Panc1 (cell line): ENCODE data around the gene CITED2. TPM values are rescaled to one million over a fixed set of nuclear protein-coding genes. Genes with fewer than 3 reads are reported as not detected.

Experiments used
- ATAC-seq: fragments of 200-7000 bp; cut with Tn5 transposase; 2 replicates; pipeline ENCODE4 v1.9.1; 2020; ENCODE audit warnings: mild to moderate bottlenecking, moderate library complexity
- BruUV-seq: library from RNA; stranded (reverse); fragments of 400-500 nt; replicated peaks from 2 replicates; lab custom pipeline; 2021; lab: Mats Ljungman, UMichigan
- CTCF ChIA-PET: fragments of 300-600 bp; sonication (Branson Sonifier 250); formaldehyde crosslinking; loops from one replicate; lab custom pipeline; 2022; ENCODE audit warnings: antibody characterized with exemption; lab: Charles Lee
- POLR2A ChIA-PET: fragments of 300-600 bp; sonication (Branson Sonifier 250); formaldehyde crosslinking; loops from one replicate; lab custom pipeline; 2022; ENCODE audit warnings: antibody characterized with exemption; lab: Charles Lee
- DNase-seq: peaks from one replicate; pipeline ENCODE4 v3.0.0-alpha.2; 2010; ENCODE audit warnings: low read depth, low spot score
- H3K27ac ChIP-seq: 2 replicates; pipeline ENCODE4 v1.5.1; 2011; ENCODE audit warnings: mild to moderate bottlenecking, low read length, inconsistent platforms
- H3K27me3 ChIP-seq: fragments of 200-500 bp; sonication (Bioruptor generic); 2 replicates; pipeline ENCODE4 v1.6.0; 2014; ENCODE audit warnings: low read length, inconsistent platforms; ENCODE audit not compliant: control insufficient read depth, insufficient read depth
- H3K36me3 ChIP-seq: fragments of 200-500 bp; sonication (Bioruptor generic); 2 replicates; pipeline ENCODE4 v1.5.1; 2014; ENCODE audit warnings: inconsistent platforms, mild to moderate bottlenecking, low read length, moderate library complexity; ENCODE audit not compliant: control insufficient read depth, insufficient read depth
- H3K4me1 ChIP-seq: 2 replicates; pipeline ENCODE4 v1.5.1; 2011; ENCODE audit warnings: inconsistent platforms, mild to moderate bottlenecking, low read length, moderate library complexity; ENCODE audit not compliant: control insufficient read depth, insufficient read depth
- H3K4me3 ChIP-seq, 2 experiments: 2 replicates each; pipeline ENCODE4 v1.5.1; 2011 to 2012; ENCODE audit warnings: low read depth in 2 of 2, low read length in 2 of 2, mild to moderate bottlenecking in 2 of 2, inconsistent platforms in 1 of 2, moderate library complexity in 1 of 2
- H3K9me3 ChIP-seq: fragments of 200-500 bp; sonication (Bioruptor generic); 2 replicates; pipeline ENCODE4 v1.5.1; 2014; ENCODE audit warnings: low read depth, mild to moderate bottlenecking, inconsistent platforms, low read length, moderate library complexity; ENCODE audit not compliant: control insufficient read depth, insufficient read depth
- CTCF ChIP-seq: fragments of 450-650 bp; IDR thresholded peaks from 2 replicates; pipeline ENCODE4 v1.5.1; 2017; ENCODE audit warnings: mild to moderate bottlenecking
- POLR2AphosphoS5 ChIP-seq: IDR thresholded peaks from 2 replicates; pipeline ENCODE4 v1.6.1; 2012; ENCODE audit warnings: mild to moderate bottlenecking, low read depth, low read length, moderate library complexity
- REST ChIP-seq, 2 experiments: IDR thresholded peaks; 2 replicates each; pipeline ENCODE4 v1.6.1; 2011 to 2012; ENCODE audit warnings: low read depth in 2 of 2, control low read depth in 1 of 2, low read length in 1 of 2, mild to moderate bottlenecking in 1 of 2, moderate library complexity in 1 of 2; ENCODE audit not compliant: insufficient read depth in 1 of 2
- SIN3A ChIP-seq: IDR thresholded peaks from 2 replicates; pipeline ENCODE4 v1.6.1; 2012; ENCODE audit warnings: low read depth, mild to moderate bottlenecking, low read length, moderate library complexity, borderline replicate concordance; ENCODE audit not compliant: insufficient read depth
- TCF7L2 ChIP-seq: IDR thresholded peaks from 2 replicates; pipeline ENCODE4 v1.6.1; 2011; ENCODE audit warnings: mild to moderate bottlenecking, low read depth, low read length, inconsistent platforms
- in situ Hi-C: cut with HindIII; loops from 2 replicates; pipeline ENCODE4 v1.10.0; 2016; ENCODE audit warnings: low sequenced_read_pairs, low pct_unique_long_range_greater_than_20kb
- intact Hi-C: fragments of 100-400 bp; cut with micrococcal nuclease; formaldehyde crosslinking; loops from one replicate; pipeline ENCODE4 v1.10.0; 2022; ENCODE audit not compliant: unreplicated experiment
- total RNA-seq: library from RNA; stranded (reverse); gene quantifications from one replicate; pipeline ENCODE4 v1.2.1, GENCODE V29; 2021; ENCODE audit not compliant: unreplicated experiment

CITED2 gene
- total RNA-seq, 1 experiment from 2014 or later, result 210 TPM

- in situ Hi-C loops, result no loop called here
- intact Hi-C loops, result loop anchor here (10.0 kb wide), 1 partner anchor 110 kb away; no protein-coding TSS in a partner anchor
- ChIA-PET CTCF (no interaction called here), POLR2A (no interaction called here)
- TF ChIP-seq REST (IDR thresholded peaks at IDR 0.05; ENCODE audit: insufficient read depth in 1 of 2, low read depth in 2 of 2, low read length in 1 of 2) (no peak), CTCF (no peak), TCF7L2 (no peak), SIN3A (no peak), POLR2AphosphoS5 (no peak)
- no peaks in the 10 kb centered on the region for H3K27me3 ChIP-seq
- H3K4me1 ChIP-seq, result no peaks in the 10 kb centered on the region
- DNase-seq, result no peak
- no peak overlapping the region for H3K4me3 ChIP-seq
- no peaks in the 10 kb centered on the region for H3K36me3 ChIP-seq
- no TSS peak for BruUV-seq
- no peaks in the 10 kb centered on the region for H3K9me3 ChIP-seq
- ATAC-seq, result no peak
- H3K27ac ChIP-seq, result no peak overlapping the region
These were observed 30.1 kb downstream of the CITED2 start for GRCh38 chr6:139344186-139344963.

- no peaks in the 10 kb centered on the region for H3K4me1 ChIP-seq
- H3K4me3 ChIP-seq, result no peak overlapping the region
- no peak for TF ChIP-seq POLR2AphosphoS5
- no peak for TF ChIP-seq REST (IDR thresholded peaks at IDR 0.05; ENCODE audit: insufficient read depth in 1 of 2, low read depth in 2 of 2, low read length in 1 of 2)
- no peak for TF ChIP-seq TCF7L2
- TF ChIP-seq SIN3A, result no peak
- TF ChIP-seq CTCF, result no peak
- no TSS peak for BruUV-seq
- no peak for DNase-seq
- no peak for ATAC-seq
- intact Hi-C loops, result loop anchor here (10.0 kb wide), 1 partner anchor 108 kb away; no protein-coding TSS in a partner anchor
- H3K9me3 ChIP-seq, result no peaks in the 10 kb centered on the region
- CTCF ChIA-PET, result no interaction called here
- H3K36me3 ChIP-seq, result no peaks in the 10 kb centered on the region
- H3K27ac ChIP-seq, result no peak overlapping the region
- no peaks in the 10 kb centered on the region for H3K27me3 ChIP-seq
- POLR2A ChIA-PET, result no interaction called here
- in situ Hi-C loops, result no loop called here
These were observed 31.2 kb downstream of the CITED2 start for GRCh38 chr6:139343052-139343750.
